ENCODE measurements around the gene CADM1. TPM values are rescaled to one million over a fixed set of nuclear protein-coding genes. Genes with fewer than 3 reads are reported as not detected.
A peak's percentile ranks its signal among the peaks of the same experiment; 100 is the strongest.

CADM1 gene
- total and polyA plus RNA-seq, 9 of the 15 experiments (the other 6 are each of a cell fraction or from before 2014, with no cell fraction given): 0.42 TPM; not detected in 8

DNA sequence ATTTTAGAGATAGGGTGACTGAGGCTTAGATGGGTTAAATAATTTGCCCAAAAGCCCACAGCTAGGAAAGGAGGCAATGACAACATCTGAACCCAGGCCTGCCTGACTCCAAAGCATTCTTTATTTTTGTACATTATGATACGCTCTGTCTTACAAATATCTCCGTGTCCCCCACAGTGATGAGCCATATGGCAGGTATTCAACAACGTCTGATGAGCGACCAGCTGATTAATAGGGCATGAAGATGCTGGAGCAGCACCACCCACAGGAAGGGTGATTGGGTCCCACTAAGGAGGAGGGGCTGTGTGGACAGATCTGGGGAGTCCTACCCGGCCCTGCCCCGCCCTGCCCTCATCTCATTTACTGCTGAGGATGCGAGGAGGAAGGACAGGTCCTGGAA is 380.6 kb downstream of the CADM1 start:
- ATAC-seq (no peak), DNase-seq (ENCODE audit: extremely low read depth in 1 of 4, low spot score in 3 of 4) (no peak), FAIRE-seq (no peak)
- BruUV-seq (replicated peaks): no TSS peak
- 0% methylated on average over 4 of the region's 7 CpGs for WGBS (ENCODE audit: insufficient coverage, low coverage, missing lambda C conversion rate)
- Histone ChIP-seq H3K4me2 (ENCODE audit: insufficient read depth, low read length) (no peak overlapping the region), H3K79me2 (ENCODE audit: control insufficient read depth, insufficient read depth, low read length) (no peaks in the 10 kb centered on the region), H2AFZ (ENCODE audit: low read depth, low read length) (no peak overlapping the region), H3K4me1 (replicated peaks in 1 of 2; ENCODE audit: control insufficient read depth in 2 of 2, insufficient read depth in 2 of 2, low read length in 2 of 2) (no peaks in the 10 kb centered on the region), H3K9ac (ENCODE audit: insufficient read depth in 1 of 2, low read depth in 2 of 2, low read length in 2 of 2) (no peak overlapping the region; a peak in 1 of 4 replicates), H3K27me3 (ENCODE audit: control insufficient read depth in 2 of 2, insufficient read depth in 2 of 2, low read length in 2 of 2) (no peaks in the 10 kb centered on the region), H3K27ac (ENCODE audit: extremely low read depth, low read depth, low read length) (no peak overlapping the region), H4K20me1 (replicated peaks; ENCODE audit: control insufficient read depth, insufficient read depth, low read length) (no peaks in the 10 kb centered on the region), H3K36me3 (ENCODE audit: control insufficient read depth, insufficient read depth, low read length) (no peaks in the 10 kb centered on the region), H3K9me3 (replicated peaks; ENCODE audit: control insufficient read depth, insufficient read depth, low read depth, low read length) (no peaks in the 10 kb centered on the region), H3K9me1 (ENCODE audit: control insufficient read depth, insufficient read depth, low read length) (peaks cover 2% of the 10 kb centered on the region), H3K4me3 (no peak overlapping the region)
- ChIA-PET CTCF (ENCODE audit: low intra/inter-chr PET ratio) (no interaction called here), POLR2A (interaction anchor here (0.7 kb wide), 1 partner anchor 9 kb away, joined by 3 read pairs; no protein-coding TSS in a partner anchor)
- no peak for TF ChIP-seq POLR2AphosphoS2 (IDR thresholded peaks at IDR 0.05; ENCODE audit: low read length)
- TF ChIP-seq ZNF174 (CRISPR knock-in tag; IDR thresholded peaks at IDR 0.05): no peak
- no peak for TF ChIP-seq ZNF197 (CRISPR knock-in tag; IDR thresholded peaks at IDR 0.05; ENCODE audit: low read depth)
- no peak for TF ChIP-seq CBX5 (IDR thresholded peaks at IDR 0.05; ENCODE audit: borderline replicate concordance, low read depth)
- TF ChIP-seq ETS2 (tag; IDR thresholded peaks at IDR 0.05; ENCODE audit: borderline replicate concordance, poor library complexity, severe bottlenecking): no peak
- intact Hi-C loops (cut with micrococcal nuclease) (no loop called here), in situ Hi-C loops (cut with MboI) (no loop called here)

DNA sequence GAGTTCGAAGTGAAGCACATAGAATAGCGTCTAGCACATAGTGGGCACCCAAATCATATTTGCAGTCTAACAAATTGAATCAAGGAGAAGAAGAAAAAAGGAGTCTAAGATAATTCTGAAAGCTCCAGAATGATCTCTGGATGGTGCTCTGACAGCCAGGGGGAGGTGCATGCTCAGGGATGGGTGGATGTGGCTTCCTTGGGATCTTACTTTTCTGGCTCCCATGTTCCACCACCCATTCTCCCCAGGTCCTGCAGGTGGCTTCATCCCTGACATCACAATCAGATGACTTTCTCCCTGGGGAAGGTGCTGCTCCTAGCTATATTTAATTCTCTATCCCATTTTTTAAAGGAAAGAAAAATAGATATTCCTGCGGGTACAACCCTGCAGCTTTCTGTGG is 381.9 kb downstream of the CADM1 start:
- CTCF ChIA-PET (ENCODE audit: low intra/inter-chr PET ratio): no interaction called here
- FAIRE-seq (no peak), DNase-seq (ENCODE audit: extremely low read depth in 1 of 4, low spot score in 3 of 4) (peak in 1 of 4 experiments; percentile 26), ATAC-seq (no peak)
- H3K9me1 ChIP-seq (ENCODE audit: control insufficient read depth, insufficient read depth, low read length): peaks cover 2% of the 10 kb centered on the region
- POLR2A ChIA-PET: no interaction called here
- no peaks in the 10 kb centered on the region for H3K4me1 ChIP-seq (replicated peaks in 1 of 2; ENCODE audit: control insufficient read depth in 2 of 2, insufficient read depth in 2 of 2, low read length in 2 of 2)
- 0% methylated on average over 3 of the region's 3 CpGs for WGBS (ENCODE audit: insufficient coverage, low coverage, missing lambda C conversion rate)
- no TSS peak for BruUV-seq (replicated peaks)
- intact Hi-C loops (cut with micrococcal nuclease) (no loop called here), in situ Hi-C loops (cut with MboI) (no loop called here)
- H2AFZ ChIP-seq (ENCODE audit: low read depth, low read length): no peak overlapping the region
- H3K4me2 ChIP-seq (ENCODE audit: insufficient read depth, low read length): no peak overlapping the region
- H3K79me2 ChIP-seq (ENCODE audit: control insufficient read depth, insufficient read depth, low read length): no peaks in the 10 kb centered on the region
- H3K9ac ChIP-seq (ENCODE audit: insufficient read depth in 1 of 2, low read depth in 2 of 2, low read length in 2 of 2): no peak overlapping the region
- no peaks in the 10 kb centered on the region for H4K20me1 ChIP-seq (replicated peaks; ENCODE audit: control insufficient read depth, insufficient read depth, low read length)
- no peaks in the 10 kb centered on the region for H3K27me3 ChIP-seq (ENCODE audit: control insufficient read depth in 2 of 2, insufficient read depth in 2 of 2, low read length in 2 of 2)
- H3K27ac ChIP-seq (ENCODE audit: extremely low read depth, low read depth, low read length): no peak overlapping the region
- no peaks in the 10 kb centered on the region for H3K9me3 ChIP-seq (replicated peaks; ENCODE audit: control insufficient read depth, insufficient read depth, low read depth, low read length)
- no peak overlapping the region for H3K4me3 ChIP-seq
- H3K36me3 ChIP-seq (ENCODE audit: control insufficient read depth, insufficient read depth, low read length): no peaks in the 10 kb centered on the region
- TF ChIP-seq EWSR1 (IDR thresholded peaks at IDR 0.05; ENCODE audit: borderline replicate concordance, low read depth, partially characterized antibody) (no peak), ZNF263 (CRISPR knock-in tag; IDR thresholded peaks at IDR 0.05; ENCODE audit: borderline replicate concordance) (no peak)
- TF ChIP-seq, protein P1, sequence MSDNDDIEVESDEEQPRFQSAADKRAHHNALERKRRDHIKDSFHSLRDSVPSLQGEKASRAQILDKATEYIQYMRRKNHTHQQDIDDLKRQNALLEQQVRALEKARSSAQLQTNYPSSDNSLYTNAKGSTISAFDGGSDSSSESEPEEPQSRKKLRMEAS (CRISPR knock-in tag; IDR thresholded peaks at IDR 0.05): no peak

Measured in K562 (cell line).